GM19043 (cell line): ENCODE measurements around the gene TSPAN2.

Experiments used
- ATAC-seq: cut with Tn5 transposase; IDR thresholded peaks from one replicate; pipeline ENCODE4 v1.9.1; 2021; ENCODE audit warnings: low read depth; ENCODE audit not compliant: unreplicated experiment

TSPAN2 gene

GRCh38 chr1:115077286-115077983 is 11.9 kb downstream of the TSPAN2 start:
- ATAC-seq: no peak

DNA sequence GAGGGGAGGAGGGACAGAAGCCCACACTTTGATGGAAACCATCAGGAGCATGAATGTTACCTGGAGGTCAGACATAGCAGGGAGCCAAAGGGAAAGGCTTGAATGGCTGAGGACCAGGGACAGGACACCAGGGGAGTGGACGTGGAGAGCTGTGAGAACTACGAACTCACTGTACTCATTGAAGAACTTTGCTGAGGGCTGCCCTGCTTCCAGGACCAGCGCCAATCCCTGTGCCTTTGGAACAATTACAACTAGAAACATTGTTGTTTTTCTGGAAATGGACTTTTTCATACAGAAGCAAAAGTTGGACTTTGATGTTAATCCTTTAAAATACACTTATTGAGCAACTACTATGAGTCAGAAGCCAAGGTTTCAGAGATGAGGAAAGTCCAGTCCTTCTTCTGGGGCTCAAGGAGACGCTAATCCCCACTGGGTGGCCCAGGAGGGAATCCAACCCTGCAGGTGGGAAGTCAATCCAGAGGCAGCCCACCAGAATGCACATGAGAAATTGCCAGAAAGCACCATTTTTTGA is 12.9 kb downstream of the TSPAN2 start:
- ATAC-seq: no peak

DNA sequence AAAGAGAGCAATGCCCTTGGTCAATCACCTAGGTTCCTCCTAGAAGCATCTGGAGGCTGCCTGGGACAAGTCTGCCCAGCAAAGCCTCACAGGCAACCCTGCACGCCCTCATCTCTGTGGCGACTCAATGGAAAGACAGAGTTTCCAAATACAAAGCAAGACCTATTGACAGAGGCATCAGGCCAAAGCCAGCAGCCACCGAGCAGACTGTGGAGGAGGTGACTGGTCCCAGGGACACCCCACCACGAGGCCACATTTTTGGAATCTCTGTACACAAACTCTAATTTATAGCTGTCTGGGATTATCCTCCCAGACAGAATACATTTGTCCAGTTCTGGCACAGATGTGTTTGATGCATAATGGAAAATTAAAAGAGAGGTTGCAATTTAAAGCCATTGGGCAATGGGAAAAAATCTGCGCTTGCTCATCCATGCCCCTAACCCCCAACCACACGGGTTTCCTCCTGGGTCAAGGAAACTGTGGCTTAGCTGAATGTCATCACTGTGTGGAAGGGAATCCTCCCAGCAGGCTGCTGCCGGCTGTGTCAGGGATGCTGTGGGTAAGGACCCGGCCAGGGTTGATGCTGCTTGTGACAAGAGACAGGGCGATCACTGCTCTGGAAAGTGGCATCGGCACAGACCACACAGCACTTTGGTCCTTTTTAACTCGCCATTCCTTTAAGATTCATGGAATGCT is 14.3 kb downstream of the TSPAN2 start:
- no peak for ATAC-seq

DNA sequence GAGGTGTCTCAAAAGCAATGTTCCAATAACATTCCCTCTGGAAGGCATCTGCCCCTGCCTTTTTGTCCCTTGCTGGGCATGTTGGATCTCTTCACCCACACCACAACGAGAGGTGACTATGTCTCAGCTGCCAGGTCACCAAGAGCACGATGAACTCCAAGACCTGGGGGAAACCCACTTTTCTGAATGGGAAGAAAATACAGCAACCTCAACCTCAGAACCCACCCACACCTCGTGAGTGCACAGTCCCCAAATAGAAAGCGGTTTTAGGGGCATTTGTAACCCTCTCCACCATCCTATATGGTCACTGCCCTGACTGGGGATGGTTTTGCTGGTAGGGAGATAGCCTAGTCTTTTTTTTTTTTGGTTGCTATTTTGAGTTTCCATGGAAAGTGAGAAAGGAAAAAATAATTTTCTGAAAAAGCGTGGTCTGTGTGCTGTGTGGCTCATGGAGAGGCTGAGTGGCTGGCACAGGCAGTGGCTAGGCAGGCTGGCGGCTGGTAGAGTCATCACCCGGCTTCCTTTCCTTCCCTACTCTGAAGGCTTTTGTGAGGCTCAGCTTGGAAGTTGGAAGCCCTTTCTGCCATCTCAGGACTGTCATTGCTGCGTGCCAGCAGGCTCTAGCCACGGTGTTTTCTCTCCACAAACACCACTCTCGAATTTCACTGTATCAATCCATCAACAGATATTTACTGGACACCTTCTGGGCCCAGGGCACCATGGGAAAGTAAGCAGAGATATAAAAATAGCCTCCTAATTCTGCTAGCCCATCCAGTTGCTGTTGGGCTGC is 15.8 kb downstream of the TSPAN2 start:
- no peak for ATAC-seq

DNA sequence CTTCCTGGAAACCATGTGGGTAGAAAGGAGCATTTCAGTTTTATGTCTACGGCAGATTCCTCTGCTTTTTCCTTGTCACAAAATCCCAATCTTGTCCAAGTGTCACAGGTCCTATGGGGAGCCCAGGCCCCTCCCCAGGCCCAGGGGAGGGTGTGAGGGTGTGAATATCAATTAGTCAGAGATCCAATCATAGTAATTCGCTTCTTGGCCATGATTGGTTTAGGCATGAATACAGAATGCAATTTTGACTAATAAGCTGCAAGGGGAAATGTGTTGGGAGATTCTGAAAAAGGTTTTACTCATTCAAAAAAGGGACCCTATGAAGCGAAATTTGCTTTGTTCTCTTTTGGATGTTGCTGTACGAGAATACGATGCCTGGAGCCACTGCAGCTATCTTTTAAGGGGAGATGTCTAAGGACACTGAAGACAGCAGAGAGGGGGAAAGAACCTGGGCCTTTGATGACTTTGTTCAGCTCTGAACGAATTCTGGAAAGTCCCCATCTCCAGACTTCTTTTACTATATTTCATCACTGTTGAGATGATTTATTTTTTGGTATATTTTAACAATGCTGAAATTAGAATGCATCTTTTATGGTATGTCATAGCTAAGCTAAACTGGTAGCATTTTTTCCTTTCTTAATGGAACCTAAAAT is 18.2 kb downstream of the TSPAN2 start:
- no peak for ATAC-seq

DNA sequence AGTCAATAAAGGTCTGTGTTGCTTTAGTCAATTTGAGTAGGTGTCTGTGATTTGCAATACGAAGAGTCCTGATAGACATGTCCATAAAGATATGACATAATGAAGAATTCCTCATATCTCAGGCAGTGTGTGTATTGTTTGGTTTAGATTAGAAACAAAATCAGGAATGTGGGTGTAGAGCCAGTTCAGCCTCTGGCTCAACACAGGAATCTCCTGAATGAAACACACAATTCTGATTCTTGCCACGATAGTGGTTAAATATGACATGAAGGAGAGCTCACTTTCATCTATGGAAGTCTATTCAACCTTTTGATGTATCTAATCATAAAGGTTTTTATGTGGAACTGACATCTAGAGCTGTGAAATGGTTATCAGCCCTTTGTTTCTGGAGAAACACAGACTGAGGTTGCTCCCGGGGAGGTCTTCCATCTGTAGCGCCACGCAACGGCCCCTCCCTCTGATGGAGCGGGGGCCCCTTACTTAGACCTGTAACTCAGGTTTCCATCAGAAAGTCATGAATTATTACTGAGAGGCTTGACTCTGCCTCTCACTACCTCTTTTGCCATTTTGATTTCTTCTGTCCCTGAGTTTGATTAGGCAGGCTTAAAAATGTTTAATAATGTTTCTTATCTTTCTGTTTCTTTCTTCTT is 19.5 kb downstream of the TSPAN2 start:
- no peak for ATAC-seq

DNA sequence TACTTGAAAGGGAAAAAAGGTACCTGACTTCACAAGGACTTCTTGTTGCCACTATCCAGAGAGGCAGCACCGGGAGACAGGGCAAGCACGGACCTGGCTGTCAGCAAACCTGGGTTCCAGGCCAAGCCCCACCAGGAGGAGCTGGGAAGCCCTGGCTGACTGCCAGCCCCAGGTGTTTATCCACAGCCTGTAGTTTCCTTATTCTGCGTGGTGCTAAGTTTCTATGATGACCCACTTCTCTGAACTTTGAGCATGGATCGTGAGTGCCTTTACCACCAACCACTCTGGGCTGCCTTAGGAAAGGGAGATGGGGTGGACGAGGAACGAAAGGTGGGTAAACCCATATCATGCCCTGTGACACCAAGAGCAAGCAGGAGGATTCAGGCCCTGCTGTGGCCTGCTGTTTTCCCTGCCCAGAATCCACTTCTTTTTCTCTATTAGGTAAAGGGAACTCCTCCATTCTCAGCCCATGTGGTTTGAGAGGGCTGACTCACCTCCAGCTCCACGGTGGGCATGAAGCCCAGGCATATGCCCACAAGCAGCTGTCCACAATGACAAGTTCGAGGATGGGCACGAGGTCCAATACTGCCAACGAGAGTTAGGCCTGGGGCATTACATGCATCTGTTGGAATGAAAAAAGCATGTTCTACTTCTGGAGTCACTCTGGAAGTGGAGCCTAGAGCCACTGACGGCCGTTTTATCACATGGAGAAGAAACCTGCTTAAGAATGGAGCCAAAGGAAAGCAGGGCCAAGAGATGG is 20.3 kb downstream of the TSPAN2 start:
- ATAC-seq: no peak

DNA sequence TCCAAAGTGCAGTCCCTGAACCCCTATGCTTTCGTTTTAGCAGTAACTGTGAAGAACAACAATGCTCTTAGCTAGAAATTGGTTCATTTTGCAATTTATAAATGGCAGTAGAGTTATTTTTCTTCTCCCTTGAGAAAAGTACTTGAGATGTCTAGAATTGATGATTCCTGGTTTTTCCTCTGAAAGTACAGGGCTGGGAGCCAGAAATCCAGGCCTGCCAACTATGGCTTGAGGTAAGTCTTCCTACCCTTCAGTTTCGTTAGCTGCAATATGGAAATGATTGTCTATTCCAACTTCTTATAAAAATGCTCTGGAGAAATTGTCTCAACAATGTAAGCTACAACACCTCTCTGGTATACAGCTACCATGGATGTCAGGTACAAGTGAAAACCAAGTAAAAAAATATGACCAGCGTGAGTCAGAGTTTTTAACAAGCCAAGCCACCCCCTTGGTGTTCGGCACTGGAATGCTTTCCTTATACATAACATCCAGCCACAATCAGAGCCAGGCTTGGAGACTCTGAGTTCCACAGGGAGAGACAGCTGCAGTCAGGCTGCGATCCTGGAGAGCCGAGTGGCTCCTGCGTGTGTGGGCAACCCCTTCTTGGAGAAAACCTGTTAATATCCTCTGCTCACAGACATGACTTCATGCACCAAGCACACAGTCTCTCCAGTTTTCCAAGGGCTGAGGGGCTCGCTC is 22.0 kb downstream of the TSPAN2 start:
- ATAC-seq: no peak

DNA sequence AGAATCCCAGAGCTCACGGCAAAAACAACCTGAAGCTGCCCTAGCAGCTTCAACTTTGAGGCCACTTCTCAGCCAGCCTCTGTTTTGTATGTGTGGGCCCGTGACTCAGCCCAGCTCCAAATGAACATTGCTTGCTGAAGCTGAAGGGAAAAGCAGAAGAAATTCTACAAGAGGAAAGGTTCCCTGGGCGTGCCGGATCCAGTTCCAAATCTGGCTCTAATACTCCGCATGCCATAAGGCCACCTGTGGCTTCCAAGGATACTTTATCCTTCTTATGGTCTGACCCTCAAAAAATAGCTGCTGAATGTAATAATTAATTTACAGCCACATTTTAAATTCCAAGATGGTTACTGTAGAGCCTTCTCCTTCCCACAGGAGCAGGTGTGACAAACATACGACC is 24.3 kb downstream of the TSPAN2 start:
- ATAC-seq: no peak

- ATAC-seq: no peak
Observed at GRCh38 chr1:115064461-115064860, 24.8 kb downstream of the TSPAN2 start.

GRCh38 chr1:115063228-115063901 is 25.9 kb downstream of the TSPAN2 start:
- ATAC-seq: no peak

- peak; percentile 71 for ATAC-seq
Observed at GRCh38 chr1:115062542-115063004, 26.7 kb downstream of the TSPAN2 start.

GRCh38 chr1:115060501-115060900 is 28.8 kb downstream of the TSPAN2 start:
- no peak for ATAC-seq

GRCh38 chr1:115059316-115059715 is 30.0 kb downstream of the TSPAN2 start:
- no peak for ATAC-seq

DNA sequence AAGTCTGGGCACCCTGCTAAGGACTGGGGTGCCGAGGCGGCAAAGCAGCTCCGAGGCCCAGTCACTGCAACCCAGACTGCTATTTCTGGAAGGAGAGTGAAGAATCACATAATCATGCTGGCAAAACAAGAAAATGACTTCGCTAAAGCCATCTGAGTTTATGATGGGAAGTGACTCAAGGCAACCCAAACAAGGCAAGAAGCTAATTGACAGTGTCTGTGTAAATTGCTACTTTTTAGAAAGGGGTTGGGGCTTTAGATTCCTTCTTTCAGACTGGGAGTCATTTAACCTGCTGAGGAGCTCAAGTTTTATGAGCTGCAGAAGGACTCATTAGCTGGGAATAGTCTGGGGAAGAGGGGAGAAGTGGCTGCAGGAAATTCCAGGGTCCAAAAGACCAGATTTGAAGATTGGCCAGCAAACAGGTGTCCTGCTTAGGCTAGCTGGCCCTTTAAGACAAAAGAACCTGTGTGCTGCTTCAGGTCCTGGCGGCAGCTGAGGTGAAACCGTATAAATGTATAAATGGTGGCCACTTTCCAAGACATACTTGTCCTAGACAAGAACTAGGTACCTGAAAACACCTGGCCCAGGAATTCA is 31.5 kb downstream of the TSPAN2 start:
- no peak for ATAC-seq

- ATAC-seq: no peak
Observed at GRCh38 chr1:115056395-115056798, 32.9 kb downstream of the TSPAN2 start.

GRCh38 chr1:115052454-115053083 is 36.7 kb downstream of the TSPAN2 start:
- ATAC-seq: peak; percentile 77
